Liver (tissue), 9 donors: ENCODE measurements around the gene ENTPD3. TPM values are rescaled to one million over a fixed set of nuclear protein-coding genes. Genes with fewer than 3 reads are reported as not detected.
"Not testable (repeated sequence)": the region's sequence is repeated elsewhere in the genome, so short reads cannot be mapped to it uniquely, and the experiment has no call there.

Source experiments
- DNase-seq: peaks from one replicate; pipeline ENCODE4 v3.0.0-alpha.2; 2017; ENCODE audit warnings: low spot score
- H3K27ac ChIP-seq, 2 donors: one replicate each; pipeline ENCODE4 v1.7.0; 2013; ENCODE audit warnings: inconsistent platforms in 2 of 2, low read length in 2 of 2, control low read depth in 1 of 2, low read depth in 1 of 2, mild to moderate bottlenecking in 1 of 2
- H3K27me3 ChIP-seq, 4 donors: one replicate each; pipeline versions ENCODE4 v1.6.1 to v1.7.0; 2013; ENCODE audit warnings: low read length in 3 of 4, inconsistent platforms in 1 of 4, mild to moderate bottlenecking in 1 of 4, moderate library complexity in 1 of 4; ENCODE audit not compliant: control insufficient read depth in 4 of 4, insufficient read depth in 4 of 4
- H3K36me3 ChIP-seq, 4 donors: one replicate each; pipeline versions ENCODE4 v1.6.1 to v1.7.0; 2013; ENCODE audit warnings: low read length in 3 of 4, mild to moderate bottlenecking in 3 of 4, low read depth in 1 of 4, moderate library complexity in 1 of 4; ENCODE audit not compliant: control insufficient read depth in 4 of 4, insufficient read depth in 3 of 4
- H3K4me1 ChIP-seq, 4 donors: one replicate each; pipeline versions ENCODE4 v1.6.1 to v1.7.0; 2013; ENCODE audit warnings: low read length in 3 of 4, mild to moderate bottlenecking in 3 of 4, moderate library complexity in 1 of 4; ENCODE audit not compliant: control insufficient read depth in 4 of 4, insufficient read depth in 4 of 4
- H3K4me3 ChIP-seq, 3 donors: one replicate each; pipeline versions ENCODE4 v1.6.1 to v1.7.0; 2013; ENCODE audit warnings: low read length in 3 of 3, control low read depth in 1 of 3, low read depth in 1 of 3, mild to moderate bottlenecking in 1 of 3
- H3K9ac ChIP-seq, 2 donors: one replicate each; pipeline ENCODE4 v1.7.0; 2013; ENCODE audit warnings: low read length in 2 of 2, mild to moderate bottlenecking in 2 of 2, moderate library complexity in 2 of 2, control low read depth in 1 of 2, low read depth in 1 of 2
- H3K9me3 ChIP-seq, 4 donors: one replicate each; pipeline versions ENCODE4 v1.6.1 to v1.7.0; 2013; ENCODE audit warnings: low read length in 3 of 4; ENCODE audit not compliant: control insufficient read depth in 4 of 4
- EGR1 ChIP-seq, 2 donors: IDR thresholded peaks; 2 replicates each; pipeline ENCODE4 v1.6.1; 2016 to 2018; ENCODE audit warnings: antibody characterized with exemption in 2 of 2, low read depth in 2 of 2
- GABPA ChIP-seq, 2 donors: IDR thresholded peaks in 1 of 2; conservative IDR thresholded peaks in 1 of 2; 2 replicates each; pipeline ENCODE4 v1.6.1; 2016; ENCODE audit warnings: antibody characterized with exemption in 2 of 2, mild to moderate bottlenecking in 1 of 2, moderate library complexity in 1 of 2
- HNF4G ChIP-seq: IDR thresholded peaks from 2 replicates; pipeline ENCODE4 v1.6.1; 2016; ENCODE audit warnings: antibody characterized with exemption
- RAD21 ChIP-seq, 2 donors: IDR thresholded peaks; 2 replicates each; pipeline ENCODE4 v1.6.1; 2016; ENCODE audit warnings: antibody characterized with exemption in 2 of 2, mild to moderate bottlenecking in 2 of 2
- REST ChIP-seq: IDR thresholded peaks from 2 replicates; pipeline ENCODE4 v1.6.1; 2016; ENCODE audit warnings: antibody characterized with exemption, mild to moderate bottlenecking
- SP1 ChIP-seq: IDR thresholded peaks from 2 replicates; pipeline ENCODE4 v1.6.1; 2018; ENCODE audit warnings: antibody characterized with exemption, mild to moderate bottlenecking
- TAF1 ChIP-seq: conservative IDR thresholded peaks from 2 replicates; pipeline ENCODE4 v1.6.1; 2016; ENCODE audit warnings: antibody characterized with exemption, mild to moderate bottlenecking
- YY1 ChIP-seq: IDR thresholded peaks from 2 replicates; pipeline ENCODE4 v1.6.1; 2016; ENCODE audit warnings: antibody characterized with exemption, mild to moderate bottlenecking
- ZBTB33 ChIP-seq: IDR thresholded peaks from 2 replicates; pipeline ENCODE4 v1.6.1; 2016; ENCODE audit warnings: antibody characterized with exemption
- WGBS: extraction: QIAGEN DNeasy Blood & Tissue Kit; methylation state at CpG from one replicate; pipeline ENCODE4 v1.1.7; 2013; 5-methylcytosine and 5-hydroxymethylcytosine counted together
- polyA plus RNA-seq, 2 donors: library from polyadenylated mRNA; stranded (reverse) in 1 of 2; unstranded in 1 of 2; fragments of 200-250 nt in 1 of 2; fragments of >200 nt in 1 of 2; fragmentation: Nextera tagmentation in 1 of 2; extraction: Ambion mirVana in 1 of 2; gene quantifications; one replicate each; pipeline versions ENCODE4 v1.2.1 to v1.2.3, GENCODE V29; 2013 to 2015
- total RNA-seq, 2 donors: library from RNA; depleted of rRNA; stranded (reverse); fragments of >200 nt; gene quantifications; one replicate each; pipeline ENCODE4 v1.2.3, GENCODE V29; 2014
- TF ChIP-seq, protein P1 (sequence below): IDR thresholded peaks from 2 replicates; pipeline ENCODE4 v1.6.1; 2016; ENCODE audit warnings: antibody characterized with exemption
- TF ChIP-seq, protein P2 (sequence below): IDR thresholded peaks from 2 replicates; pipeline ENCODE4 v1.6.1; 2016; ENCODE audit warnings: antibody characterized with exemption
- TF ChIP-seq, protein P3 (sequence below): fragments of 150-350 bp; IDR thresholded peaks from 2 replicates; pipeline ENCODE4 v1.5.1; 2017; ENCODE audit warnings: improper control_type of control experiment, low read depth, low read length; ENCODE audit not compliant: missing input control
- donor health status: healthy.
- donor health status: healthy.
- donor health status: healthy.
- donor health status: healthy.
- donor health status: healthy.

The ENTPD3 gene
- total and polyA plus RNA-seq, 4 donors, result 0.08 TPM; not detected in 3

GRCh38 chr3:40456940-40457823 is 70.2 kb downstream of the ENTPD3 start, which contains the start of gene RPL14:
TSS of gene RPL14 (plus strand) at chr3:40457339. CDS start at chr3:40457472, 133 bp downstream.
- peaks cover 0 to 34% (median 20%) of the 10 kb centered on the region in 4 donors for H3K4me1 ChIP-seq
- H3K4me3 ChIP-seq, result peak within 1 kb of the TSS; percentile 83 to 95 (median 93)
- peak; percentile 93 for DNase-seq
- H3K9ac ChIP-seq, result peak within 1 kb of the TSS; percentile 87 to 95
- under 1% methylated on average over 79 of the region's 79 CpGs for WGBS
- H3K27ac ChIP-seq, result peak within 1 kb of the TSS; percentile 88 to 95
- TF ChIP-seq, protein P1, sequence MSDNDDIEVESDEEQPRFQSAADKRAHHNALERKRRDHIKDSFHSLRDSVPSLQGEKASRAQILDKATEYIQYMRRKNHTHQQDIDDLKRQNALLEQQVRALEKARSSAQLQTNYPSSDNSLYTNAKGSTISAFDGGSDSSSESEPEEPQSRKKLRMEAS, result peak; percentile 88
- TF ChIP-seq EGR1 (IDR thresholded peaks at IDR 0.05; ENCODE audit: low read depth in 2 of 2) (peak in 1 of 2 donors; percentile 37), SP1 (peak; percentile 59), TAF1 (peak; percentile 41), RAD21 (IDR thresholded peaks at IDR 0.05) (no peak), REST (peak; percentile 73), ZBTB33 (peak; percentile 65), GABPA (IDR thresholded peaks at IDR 0.05 in 1 of 2, conservative IDR thresholded peaks at IDR 0.05 in 1 of 2) (peak in 1 of 2 donors; percentile 67), YY1 (peak; percentile 99)
- TF ChIP-seq, protein P2, sequence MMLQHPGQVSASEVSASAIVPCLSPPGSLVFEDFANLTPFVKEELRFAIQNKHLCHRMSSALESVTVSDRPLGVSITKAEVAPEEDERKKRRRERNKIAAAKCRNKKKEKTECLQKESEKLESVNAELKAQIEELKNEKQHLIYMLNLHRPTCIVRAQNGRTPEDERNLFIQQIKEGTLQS, result no peak
- H3K9me3 ChIP-seq, result no peaks in the 10 kb centered on the region
- peaks cover 2 to 30% (median 29%) of the 10 kb centered on the region in 4 donors for H3K36me3 ChIP-seq
- H3K27me3 ChIP-seq, result no peaks in the 10 kb centered on the region

- TF ChIP-seq, protein P3, sequence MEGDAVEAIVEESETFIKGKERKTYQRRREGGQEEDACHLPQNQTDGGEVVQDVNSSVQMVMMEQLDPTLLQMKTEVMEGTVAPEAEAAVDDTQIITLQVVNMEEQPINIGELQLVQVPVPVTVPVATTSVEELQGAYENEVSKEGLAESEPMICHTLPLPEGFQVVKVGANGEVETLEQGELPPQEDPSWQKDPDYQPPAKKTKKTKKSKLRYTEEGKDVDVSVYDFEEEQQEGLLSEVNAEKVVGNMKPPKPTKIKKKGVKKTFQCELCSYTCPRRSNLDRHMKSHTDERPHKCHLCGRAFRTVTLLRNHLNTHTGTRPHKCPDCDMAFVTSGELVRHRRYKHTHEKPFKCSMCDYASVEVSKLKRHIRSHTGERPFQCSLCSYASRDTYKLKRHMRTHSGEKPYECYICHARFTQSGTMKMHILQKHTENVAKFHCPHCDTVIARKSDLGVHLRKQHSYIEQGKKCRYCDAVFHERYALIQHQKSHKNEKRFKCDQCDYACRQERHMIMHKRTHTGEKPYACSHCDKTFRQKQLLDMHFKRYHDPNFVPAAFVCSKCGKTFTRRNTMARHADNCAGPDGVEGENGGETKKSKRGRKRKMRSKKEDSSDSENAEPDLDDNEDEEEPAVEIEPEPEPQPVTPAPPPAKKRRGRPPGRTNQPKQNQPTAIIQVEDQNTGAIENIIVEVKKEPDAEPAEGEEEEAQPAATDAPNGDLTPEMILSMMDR, result no peak
- no peak for TF ChIP-seq HNF4G
- Histone ChIP-seq H3K4me3 (peak overlapping the region; percentile 83 to 95 (median 93)), H3K9me3 (no peaks in the 10 kb centered on the region), H3K4me1 (peaks cover 0 to 27% (median 15%) of the 10 kb centered on the region in 4 donors), H3K27ac (peak overlapping the region in 1 of 2 donors; percentile 88), H3K9ac (peak overlapping the region; percentile 87 to 94), H3K27me3 (no peaks in the 10 kb centered on the region), H3K36me3 (peaks cover 8 to 43% (median 38%) of the 10 kb centered on the region in 4 donors)
- WGBS, result 88% methylated on average over 4 of the region's 4 CpGs
- no peak for DNase-seq
Observed at GRCh38 chr3:40458473-40458872, 71.5 kb downstream of the ENTPD3 start.

- H3K9me3 ChIP-seq, H3K4me3 ChIP-seq, H3K9ac ChIP-seq, DNase-seq, H3K27me3 ChIP-seq, H3K27ac ChIP-seq: not testable (repeated sequence)
- H3K36me3 ChIP-seq, result peaks cover 8 to 63% (median 48%) of the 10 kb centered on the region in 4 donors
- WGBS, result 90% methylated on average over 6 of the region's 6 CpGs
- peaks cover 0 to 18% (median 9%) of the 10 kb centered on the region in 4 donors for H3K4me1 ChIP-seq
Observed at GRCh38 chr3:40460481-40460880, 73.5 kb downstream of the ENTPD3 start.
